ENCODE results near the gene UBE2K.
A peak's percentile ranks its signal among the peaks of the same experiment; 100 is the strongest.
"Not testable (repeated sequence)": the region's sequence is repeated elsewhere in the genome, so short reads cannot be mapped to it uniquely, and the experiment has no call there.

UBE2K gene

DNA sequence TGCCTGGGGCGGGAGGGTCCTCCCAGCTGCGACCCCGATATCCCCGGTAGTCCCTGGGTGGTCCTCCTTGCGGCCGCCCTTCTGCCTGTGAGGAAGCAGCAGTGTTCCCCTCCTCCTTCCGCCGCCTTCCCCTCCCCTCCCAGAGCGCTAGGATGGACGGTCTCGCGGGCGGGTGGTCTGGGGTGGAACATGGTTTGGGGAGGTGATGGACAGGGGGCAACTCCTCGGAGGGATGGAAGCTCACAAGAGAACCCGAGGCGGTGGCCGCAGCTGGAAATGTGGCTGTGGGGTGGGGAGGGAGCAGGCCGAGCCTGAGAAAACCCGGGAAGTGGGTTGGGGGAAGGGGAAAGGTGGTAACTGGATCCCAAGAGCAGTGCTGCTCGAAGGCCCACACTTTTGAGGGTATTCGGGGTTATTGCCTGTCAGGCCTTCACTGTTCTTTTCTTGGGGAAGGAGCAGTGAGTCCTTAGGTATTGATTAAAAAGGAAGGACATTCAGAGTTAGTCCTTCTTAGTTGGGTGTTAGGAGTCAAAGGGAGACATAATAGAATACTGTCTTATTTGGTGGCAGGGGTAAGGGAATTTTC, 581 bp downstream of the UBE2K start:
- peak in 3 of 5 donors; percentile 9 to 40 (median 25) for DNase-seq

DNA sequence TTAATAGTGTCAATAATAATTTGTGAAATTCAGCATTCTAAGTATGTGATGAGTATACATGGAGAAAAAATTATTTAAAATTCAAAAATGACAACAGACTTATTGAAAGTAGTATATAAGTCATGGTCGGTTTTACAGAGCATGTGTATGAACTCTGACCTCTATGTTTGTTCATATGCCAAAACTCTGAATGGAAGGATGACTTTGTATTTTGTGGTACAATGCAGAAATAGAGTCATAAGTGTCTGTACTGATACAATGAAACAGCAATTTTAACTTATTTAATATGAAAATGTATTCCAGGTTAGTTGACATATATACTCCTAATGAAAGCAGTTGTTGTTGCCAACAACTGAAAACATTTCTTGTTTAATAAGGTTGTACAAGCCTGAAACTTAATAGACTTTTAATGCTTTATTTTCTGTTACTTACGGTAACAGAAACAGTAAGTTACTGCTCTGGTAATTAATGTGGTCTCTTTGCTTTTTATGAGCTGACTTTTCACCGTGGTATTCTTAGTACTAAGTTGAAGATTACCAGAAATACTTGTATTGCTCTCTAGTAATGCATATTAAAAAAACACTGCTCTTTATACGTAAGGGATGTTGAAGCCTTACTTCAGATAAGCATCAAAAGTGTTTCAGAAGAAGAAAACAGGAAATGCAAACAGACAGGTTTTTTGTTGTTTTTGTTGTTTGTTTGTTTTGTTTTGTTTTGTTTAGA, 1.9 kb downstream of the UBE2K start:
- DNase-seq = peak in 1 of 5 donors; percentile 45

DNA sequence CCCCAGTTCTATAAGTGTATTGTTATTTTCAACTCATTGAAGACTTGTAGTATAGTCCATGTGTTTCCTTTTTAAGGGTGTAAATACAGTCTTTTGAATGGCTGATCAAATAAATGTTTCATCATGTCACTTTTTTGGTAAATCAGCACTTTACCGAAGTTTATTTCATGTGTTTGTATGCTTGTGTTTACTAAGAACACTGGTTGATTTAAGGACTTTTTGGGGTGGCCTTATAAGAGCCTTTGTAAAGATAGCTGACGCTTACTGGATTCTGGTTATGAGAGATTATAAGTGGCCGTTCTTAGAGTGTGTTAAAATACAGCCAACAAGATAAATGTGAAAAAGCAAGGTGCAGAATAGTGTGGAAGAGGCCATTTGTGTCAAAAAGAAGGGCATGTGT, 2.6 kb downstream of the UBE2K start:
- DNase-seq = no peak

DNA sequence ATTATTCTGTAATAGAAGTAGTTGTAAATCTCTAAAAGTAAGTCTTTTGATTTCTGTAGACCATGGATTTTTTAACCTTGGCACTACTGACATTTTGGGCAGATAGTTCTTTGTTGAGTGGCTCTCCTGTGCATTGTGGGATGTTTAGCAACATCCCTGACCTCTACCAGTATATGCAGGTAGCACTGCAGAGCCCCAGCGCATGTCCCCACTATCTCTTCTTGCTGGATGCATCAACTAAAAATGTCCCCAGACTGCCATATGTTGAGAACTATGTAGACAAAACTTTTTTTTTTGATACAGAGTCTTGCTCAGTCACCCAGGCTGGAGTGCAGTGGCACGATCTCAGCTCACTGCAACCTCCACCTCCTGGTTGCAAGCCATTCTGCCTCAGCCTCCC, 4.8 kb downstream of the UBE2K start:
- no peak for DNase-seq

DNA sequence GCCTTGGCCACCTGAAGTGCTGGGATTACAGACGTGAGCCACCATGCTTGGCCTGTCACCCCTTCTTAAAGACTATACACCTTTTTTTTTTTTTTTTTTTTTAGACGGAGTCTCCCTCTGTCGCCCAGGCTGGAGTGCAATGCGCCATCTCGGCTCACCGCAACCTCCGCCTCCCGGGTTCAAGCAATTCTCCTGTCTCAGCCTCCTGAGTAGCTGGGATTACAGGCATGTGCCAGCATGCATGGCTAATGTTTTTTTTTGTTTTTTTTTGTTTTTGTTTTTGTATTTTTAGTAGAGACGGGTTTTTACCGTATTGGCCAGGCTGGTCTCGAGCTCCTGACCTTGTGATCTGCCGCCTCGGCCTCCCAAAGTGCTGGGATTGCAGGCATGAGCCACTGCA, 6.9 kb downstream of the UBE2K start:
- DNase-seq = not testable (repeated sequence)

DNA sequence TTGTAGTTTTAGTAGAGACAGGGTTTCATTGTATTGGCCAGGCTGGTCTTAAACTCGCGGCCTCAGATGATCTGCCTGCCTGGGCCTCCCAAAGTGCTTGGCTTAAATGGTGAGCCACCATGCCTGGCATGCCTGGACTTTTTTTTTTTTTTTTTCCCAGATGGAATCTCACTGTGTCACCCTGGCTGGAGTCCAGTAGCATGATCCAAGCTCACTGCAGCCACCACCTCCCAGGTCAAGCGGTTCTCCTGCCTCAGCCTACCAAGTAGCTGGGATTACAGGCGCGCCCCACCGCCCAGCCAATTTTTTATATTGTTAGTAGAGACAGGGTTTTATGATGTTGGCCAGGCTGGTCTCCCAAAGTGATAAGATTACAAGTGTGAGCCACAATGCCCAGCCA, 8.4 kb downstream of the UBE2K start:
- DNase-seq = no peak

DNA sequence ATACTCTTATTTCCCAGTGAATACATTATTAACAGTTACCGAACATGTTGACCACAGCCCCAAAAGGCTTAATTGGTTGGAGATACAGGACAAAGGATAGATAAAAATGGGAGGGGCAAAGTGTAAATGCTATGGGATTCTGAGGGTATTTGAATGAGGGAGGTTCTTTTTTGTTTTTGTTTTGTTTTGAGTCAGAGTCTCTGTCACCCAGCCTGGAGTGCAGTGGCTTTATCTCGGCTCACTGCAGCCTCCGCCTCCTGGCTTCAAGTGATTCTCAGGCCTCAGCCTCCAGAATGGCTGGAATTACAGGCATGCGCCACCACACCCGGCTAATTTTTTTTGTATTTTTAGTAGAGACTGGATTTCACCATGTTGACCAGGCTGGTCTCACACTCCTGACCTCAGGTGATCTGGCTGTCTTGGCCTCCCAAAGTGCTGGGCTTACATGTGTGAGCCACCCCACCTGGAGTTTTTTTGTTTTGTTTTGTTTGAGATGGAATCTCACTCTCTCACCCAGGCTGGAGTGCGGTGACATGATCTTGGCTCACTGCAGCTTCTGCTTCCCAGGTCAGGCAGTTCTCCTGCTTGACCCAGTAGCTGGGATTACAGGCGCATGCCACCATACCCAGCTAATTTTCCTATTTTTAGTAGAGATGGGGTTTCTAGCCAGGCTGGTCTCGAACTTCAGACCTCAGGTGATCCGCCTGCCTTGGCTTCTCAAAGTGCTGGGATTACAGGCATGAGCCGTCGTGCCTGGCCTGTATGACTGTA, 9.0 kb downstream of the UBE2K start:
- peak in 1 of 5 donors; percentile 40 for DNase-seq

DNA sequence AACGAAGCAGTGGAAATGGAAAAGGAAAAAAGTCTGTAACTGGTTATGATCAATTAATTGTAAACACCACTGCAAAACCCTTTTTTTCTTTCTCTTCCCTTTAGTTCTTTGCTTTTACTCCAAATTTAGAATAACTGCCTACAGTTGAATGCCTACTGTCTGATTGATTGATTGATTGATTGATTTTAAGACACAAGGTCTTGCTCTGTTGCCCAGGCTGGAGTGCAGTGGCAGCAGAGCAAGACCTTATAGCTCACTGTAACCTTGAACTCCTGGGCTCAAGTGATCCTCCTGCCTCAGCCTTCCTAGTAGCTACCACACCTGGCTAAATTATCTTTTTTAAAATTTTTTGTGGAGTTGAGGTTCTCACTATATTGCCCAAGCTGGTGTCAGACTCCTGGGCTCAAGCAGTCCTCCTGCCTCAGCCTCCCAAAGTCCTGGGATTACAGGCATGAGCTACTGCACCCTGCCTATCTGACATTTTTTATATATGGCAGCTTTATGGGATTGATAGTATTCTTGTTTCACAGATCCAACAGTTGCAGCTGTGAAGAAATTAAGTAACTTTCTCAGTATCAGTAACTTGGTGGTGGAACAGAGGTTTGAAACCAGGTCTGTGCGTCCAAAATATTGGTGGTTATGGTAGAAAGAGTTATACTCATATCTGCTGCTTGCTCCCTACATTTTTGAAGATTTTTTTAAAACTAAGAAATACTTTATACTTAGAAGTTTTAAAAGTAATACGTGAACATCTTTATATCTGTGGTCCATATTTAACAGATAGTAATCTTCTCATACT, 12.4 kb downstream of the UBE2K start:
- DNase-seq = no peak

DNA sequence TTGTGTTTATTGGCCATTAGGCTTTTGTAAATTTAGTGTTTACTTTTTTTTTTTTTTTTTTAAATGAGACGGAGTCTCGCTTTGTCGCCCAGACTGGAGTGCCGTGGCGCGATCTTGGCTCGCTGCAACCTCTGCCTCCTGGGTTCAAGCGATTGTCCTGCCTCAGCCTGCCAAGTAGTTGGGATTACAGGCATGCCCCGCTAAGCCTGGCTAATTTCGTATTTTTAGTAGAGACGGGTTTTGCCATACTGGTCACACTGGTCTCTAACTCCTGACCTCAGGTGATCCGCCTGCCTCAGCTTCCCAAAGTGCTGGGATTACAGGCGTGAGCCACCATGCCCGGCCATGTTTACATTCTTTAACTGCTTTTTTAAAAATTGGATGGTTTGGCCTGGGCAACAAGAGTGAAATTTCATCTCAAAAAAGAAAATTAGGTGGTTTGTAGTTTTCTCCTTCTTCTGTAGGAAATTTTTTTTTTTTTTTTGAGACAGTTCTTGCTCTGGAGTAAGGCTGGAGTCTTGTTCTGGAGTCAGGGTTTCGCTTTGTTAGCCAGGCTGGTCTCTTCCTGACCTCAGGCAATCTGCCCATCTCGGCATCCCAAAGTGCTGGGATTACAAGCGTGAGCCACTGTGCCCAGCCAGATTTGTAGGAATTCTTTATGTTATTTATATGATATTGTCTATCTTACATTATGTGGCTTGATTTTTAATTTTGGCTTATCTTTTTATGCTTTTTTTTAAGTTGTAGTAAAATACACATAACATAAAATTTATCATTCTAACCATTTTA, 15.1 kb downstream of the UBE2K start:
- no peak for DNase-seq

DNA sequence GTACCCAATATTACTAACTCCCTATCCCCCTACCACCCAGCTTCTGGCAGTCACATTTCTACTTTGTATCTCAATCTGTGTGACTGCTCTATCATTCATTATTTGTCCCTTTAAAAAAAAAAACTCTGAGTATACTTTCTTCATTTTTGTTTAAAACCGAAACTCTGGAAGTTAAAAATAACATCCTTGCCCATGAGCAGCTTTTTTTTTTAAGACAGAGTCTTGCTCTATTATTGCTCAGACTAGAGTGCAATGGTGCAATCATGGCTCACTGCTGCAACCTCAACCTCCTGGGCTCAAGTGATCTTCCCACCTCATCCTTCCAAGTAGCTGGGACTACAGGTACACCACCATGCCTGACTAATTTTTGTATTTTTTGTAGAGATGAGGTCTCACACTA, 15.8 kb downstream of the UBE2K start:
- no peak for DNase-seq

DNA sequence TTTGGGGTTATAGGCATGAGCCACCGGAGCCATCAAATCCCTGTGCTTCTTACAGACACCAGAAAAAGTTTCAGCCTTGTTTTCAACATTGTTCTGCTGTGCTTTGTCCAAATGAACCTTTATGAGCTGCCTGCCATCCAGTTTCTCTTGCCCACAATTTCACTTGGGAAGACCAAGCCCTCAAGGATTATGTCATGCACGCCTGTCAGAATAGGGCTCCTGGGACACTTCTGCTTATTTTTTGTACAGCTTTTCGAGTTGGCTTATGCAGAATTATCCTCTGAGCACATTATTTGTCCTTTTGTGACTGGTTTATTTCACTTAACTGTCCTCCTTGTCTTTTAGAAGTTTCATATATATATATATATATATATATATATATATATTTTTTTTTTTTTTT, 16.2 kb downstream of the UBE2K start:
- no peak for DNase-seq

DNA sequence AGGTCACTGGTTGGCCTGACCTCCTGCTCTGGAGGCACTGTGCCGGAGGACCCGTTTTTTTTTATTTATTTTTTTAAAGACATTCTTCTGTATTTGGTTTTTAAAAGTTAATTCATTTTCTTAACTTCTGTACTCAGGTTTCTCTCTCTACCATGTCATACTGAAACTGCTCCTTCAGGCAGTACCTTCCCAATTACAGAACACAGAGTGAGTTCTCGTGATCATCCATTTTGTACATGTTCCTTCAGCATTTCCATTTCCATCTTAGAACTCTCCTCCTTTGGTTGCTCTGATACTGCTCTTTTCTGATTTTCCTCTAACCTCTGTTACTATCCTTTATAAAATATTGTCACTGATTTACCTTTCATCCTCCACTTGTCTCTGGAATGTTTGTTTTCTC, 17.9 kb downstream of the UBE2K start:
- no peak for DNase-seq

DNA sequence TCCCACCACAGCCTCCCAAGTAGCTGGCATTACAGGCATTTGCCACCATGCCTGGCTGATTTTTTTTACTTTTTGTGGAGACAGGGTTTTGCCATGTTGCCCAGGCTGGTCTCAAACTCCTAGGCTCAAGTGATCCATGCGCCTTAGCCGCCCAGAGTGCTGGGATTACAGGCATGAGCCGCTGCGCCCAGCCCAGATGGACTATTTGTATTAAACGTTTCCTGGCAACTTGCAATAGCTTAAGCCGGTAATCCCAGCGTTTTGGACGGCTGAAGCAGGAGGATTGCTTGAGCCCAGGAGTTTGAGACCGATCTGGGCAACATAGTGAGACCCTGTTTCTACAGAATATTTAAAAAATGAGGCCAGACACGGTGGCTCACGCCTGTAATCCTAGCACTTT, 18.4 kb downstream of the UBE2K start:
- DNase-seq = no peak

DNA sequence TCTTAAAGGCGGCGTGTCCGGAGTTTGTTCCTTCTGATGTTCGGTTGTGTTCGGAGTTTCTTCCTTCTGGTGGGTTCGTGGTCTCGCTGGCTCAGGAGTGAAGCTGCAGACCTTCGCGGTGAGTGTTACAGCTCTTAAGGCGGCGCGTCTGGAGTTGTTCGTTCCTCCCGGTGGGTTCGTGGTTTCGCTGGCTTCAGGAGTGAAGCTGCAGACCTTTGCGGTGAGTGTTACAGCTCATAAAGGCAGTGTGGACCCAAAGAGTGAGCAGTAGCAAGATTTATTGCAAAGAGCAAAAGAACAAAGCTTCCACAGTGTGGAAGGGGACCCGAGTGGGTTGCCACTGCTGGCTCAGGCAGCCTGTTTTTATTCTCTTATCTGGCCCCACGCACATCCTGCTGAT, 19.8 kb downstream of the UBE2K start:
- not testable (repeated sequence) for DNase-seq

DNA sequence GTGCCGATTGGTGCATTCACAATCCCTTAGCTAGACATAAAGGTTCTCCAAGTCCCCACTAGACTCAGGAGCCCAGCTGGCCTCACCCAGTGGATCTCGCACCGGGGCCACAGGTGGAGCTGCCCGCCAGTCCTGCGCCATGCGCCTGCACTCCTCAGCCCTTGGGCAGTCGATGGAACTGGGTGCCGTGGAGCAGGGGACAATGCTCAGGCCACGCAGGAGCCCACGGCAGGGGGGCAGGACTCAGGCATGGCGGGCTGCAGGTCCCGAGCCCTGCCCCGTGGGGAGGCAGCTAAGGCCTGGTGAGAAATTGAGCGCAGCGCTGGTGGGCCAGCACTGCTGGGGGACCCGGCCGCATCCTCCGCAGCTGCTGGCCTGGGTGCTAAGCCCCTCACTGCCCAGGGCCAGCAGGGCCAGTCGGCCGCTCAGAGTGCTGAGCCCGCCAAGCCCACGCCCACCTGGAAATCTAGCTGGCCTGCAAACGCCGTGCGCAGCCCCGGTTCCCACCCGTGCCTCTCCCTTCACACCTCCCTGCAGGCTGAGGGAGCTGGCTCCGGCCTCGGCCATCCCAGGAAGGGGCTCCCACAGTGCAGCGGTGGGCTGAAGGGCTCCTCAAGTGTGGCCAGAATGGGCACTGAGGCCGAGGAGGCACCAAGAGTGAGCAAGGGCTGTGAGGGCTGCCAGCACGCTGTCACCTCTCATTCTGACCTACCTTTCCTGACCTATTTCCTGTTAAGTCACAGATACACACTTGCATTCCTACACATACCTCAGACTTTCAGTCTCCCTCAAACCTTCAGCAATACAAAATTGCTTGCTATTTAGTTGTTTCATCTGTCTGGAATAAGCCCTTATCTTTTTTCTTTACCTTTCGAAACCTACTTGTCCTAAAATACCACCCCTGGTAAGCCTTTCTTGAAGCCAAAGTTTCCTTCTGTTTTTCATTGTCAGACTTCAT, 20.7 kb downstream of the UBE2K start:
- no peak for DNase-seq

DNA sequence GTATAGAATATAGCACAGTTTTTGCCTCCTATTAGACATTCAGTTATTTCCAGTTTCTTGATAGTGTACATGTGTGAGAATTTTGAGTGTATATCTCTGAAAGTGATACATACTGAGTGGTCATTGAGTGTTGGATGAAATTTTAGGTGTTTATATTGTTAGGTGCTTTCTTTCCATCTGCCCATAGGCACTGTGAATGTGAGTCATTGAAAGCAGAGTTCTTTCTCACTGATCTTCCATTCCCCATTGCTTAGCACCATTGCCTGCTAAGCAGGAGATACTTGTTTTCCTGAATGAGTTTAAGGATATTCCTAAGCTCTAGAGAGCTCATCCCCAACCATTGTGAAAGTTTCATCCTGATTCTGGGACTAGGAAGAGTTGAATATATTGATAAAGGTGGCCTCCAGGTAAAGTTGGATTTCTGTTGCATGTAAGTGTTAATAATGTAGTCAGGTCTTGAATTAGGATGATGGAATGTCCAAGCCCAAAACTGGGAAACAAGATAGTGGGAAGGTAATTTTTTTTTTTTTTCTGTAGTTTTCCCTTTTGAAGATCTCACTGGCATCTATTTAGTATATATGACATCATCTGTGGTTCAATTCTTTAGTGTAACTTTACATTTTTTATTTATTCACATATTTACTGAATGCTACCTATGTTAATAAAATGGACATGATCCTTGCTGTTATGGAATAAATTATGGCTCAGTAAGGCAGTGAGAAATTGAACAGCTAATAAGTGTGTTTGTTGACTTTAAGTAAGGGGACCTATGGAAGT, 22.1 kb downstream of the UBE2K start:
- DNase-seq = no peak

DNA sequence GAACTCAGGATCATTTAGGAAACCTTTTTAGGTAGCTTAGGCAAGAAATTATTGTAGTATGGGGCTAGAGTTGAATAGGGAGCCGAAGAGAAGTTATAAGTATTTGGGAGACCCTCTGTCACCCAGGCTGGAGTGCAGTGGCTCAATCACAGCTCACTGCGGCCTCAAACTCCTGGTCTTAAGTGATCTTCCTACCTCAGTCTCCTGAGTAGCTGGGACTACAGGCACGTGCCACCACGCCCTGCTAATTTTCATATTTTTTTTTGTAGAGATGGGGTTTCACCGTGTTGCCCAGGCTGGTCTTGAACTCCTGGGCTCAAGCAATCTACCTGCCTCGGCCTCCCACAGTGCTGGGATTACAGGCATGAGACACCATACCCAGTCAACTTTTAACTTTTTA, 23.3 kb downstream of the UBE2K start:
- not testable (repeated sequence) for DNase-seq

DNA sequence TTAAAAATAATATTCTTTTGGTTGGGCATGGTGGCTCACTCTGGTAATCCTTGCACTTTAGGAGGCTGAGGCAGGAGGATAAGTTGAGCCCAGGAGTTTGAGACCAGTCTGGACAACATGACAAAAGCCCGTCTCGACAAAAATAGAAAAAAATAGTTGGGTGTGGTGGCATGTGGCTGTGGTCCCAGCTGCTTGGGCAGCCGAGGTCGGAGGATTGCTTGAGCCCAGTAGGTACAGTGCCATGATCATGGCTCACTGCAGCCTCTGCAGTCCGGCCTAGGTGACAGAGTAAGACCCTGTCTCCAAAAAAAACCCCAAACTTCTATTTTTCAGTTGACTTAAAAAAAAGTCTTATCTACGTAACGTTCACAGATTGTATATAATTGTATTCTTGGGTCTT, 23.9 kb downstream of the UBE2K start:
- DNase-seq = no peak

DNA sequence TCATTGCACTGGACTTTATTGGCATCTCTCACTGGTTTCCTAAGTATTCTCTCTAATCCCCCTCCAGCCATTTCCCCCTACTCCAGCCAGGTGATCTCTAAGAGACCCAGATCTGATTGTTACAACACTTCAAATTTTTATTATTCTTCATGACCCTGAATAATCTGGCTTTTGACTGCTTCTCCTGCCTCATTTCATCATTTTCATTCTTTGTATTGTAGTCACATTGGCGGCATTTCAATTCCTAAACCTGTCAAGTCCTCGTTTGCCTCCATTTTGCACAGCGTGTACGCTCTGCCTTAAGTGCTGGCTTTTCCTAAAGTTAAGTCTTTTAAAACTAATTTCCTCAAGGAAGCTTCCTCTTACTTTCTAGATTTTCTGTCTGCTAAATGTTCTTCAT, 31.6 kb downstream of the UBE2K start:
- no peak for DNase-seq

DNA sequence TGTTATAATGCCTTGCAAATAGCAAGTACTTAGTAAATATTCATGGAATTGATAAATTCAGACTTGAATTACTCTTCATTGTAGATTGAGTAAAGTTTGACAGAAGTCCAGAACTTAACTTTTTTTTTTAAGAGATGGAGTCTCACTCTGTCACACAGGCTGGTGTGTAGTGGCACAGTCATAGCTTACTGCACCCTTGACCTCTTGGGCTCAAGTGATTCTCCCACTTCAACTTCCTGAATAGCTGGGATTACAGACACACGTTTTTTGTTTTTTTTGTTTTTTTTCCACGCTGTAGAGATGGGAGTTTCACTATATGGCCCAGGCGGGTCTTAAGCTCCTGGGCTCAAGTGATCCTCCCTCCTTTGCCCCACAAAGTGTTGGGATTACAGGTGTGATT, 32.1 kb downstream of the UBE2K start:
- no peak for DNase-seq

All from T-helper 1 cell (primary cell).